PC-9 (cell line): ENCODE results near the gene ZNF467.

Source experiments
- CTCF ChIP-seq: fragments of 200-600 bp; sonication (generic); conservative IDR thresholded peaks from 2 replicates; pipeline ENCODE4 v1.6.1; 2017; ENCODE audit warnings: mixed run types, antibody characterized with exemption, mild to moderate bottlenecking, moderate library complexity
- EZH2 ChIP-seq: fragments of 200-600 bp; sonication (generic); IDR thresholded peaks from 2 replicates; pipeline ENCODE4 v1.8.0; 2017; ENCODE audit warnings: antibody characterized with exemption, low read depth

GRCh38 chr7:149790754-149791360 is 17.5 kb upstream of the ZNF467 start:
- no peak for TF ChIP-seq EZH2
- no peak for TF ChIP-seq CTCF
